WTC11 (cell line): ENCODE results near the gene ATOX1.

Experiments used
- ATF2 ChIP-seq: sonication (generic); formaldehyde crosslinking; IDR thresholded peaks from 2 replicates; pipeline ENCODE4 v1.8.1; 2022; ENCODE audit warnings: low read depth, missing genetic modification reagents, borderline replicate concordance
- ATF3 ChIP-seq: sonication (generic); formaldehyde crosslinking; conservative IDR thresholded peaks from 2 replicates; pipeline ENCODE4 v1.8.1; 2022; ENCODE audit warnings: mild to moderate bottlenecking, missing genetic modification reagents
- CREB1 ChIP-seq: sonication (generic); formaldehyde crosslinking; IDR thresholded peaks from 2 replicates; pipeline ENCODE4 v1.8.0; 2023; ENCODE audit warnings: mild to moderate bottlenecking, missing genetic modification reagents
- ESRRA ChIP-seq: sonication (generic); formaldehyde crosslinking; IDR thresholded peaks from 2 replicates; pipeline ENCODE4 v1.8.1; 2022; ENCODE audit warnings: mild to moderate bottlenecking, missing genetic modification reagents, borderline replicate concordance
- FOXJ3 ChIP-seq: sonication (generic); formaldehyde crosslinking; IDR thresholded peaks from 2 replicates; pipeline ENCODE4 v1.9.0; 2021; ENCODE audit warnings: missing genetic modification reagents, mild to moderate bottlenecking, borderline replicate concordance
- MXD4 ChIP-seq: fragments of 250-450 bp; sonication (Bioruptor Pico); IDR thresholded peaks from 2 replicates; pipeline ENCODE4 v1.8.0; 2021; ENCODE audit warnings: mild to moderate bottlenecking, moderate library complexity, borderline replicate concordance
- TF ChIP-seq, protein P1 (sequence below): fragments of 200-600 bp; IDR thresholded peaks from 2 replicates; pipeline ENCODE4 v1.8.0; 2022; ENCODE audit warnings: antibody characterized with exemption
- TF ChIP-seq, protein P2 (sequence below): sonication (generic); formaldehyde crosslinking; IDR thresholded peaks from 2 replicates; pipeline ENCODE4 v1.8.0; 2022; ENCODE audit warnings: mild to moderate bottlenecking, missing genetic modification reagents

- TF ChIP-seq, protein P1, sequence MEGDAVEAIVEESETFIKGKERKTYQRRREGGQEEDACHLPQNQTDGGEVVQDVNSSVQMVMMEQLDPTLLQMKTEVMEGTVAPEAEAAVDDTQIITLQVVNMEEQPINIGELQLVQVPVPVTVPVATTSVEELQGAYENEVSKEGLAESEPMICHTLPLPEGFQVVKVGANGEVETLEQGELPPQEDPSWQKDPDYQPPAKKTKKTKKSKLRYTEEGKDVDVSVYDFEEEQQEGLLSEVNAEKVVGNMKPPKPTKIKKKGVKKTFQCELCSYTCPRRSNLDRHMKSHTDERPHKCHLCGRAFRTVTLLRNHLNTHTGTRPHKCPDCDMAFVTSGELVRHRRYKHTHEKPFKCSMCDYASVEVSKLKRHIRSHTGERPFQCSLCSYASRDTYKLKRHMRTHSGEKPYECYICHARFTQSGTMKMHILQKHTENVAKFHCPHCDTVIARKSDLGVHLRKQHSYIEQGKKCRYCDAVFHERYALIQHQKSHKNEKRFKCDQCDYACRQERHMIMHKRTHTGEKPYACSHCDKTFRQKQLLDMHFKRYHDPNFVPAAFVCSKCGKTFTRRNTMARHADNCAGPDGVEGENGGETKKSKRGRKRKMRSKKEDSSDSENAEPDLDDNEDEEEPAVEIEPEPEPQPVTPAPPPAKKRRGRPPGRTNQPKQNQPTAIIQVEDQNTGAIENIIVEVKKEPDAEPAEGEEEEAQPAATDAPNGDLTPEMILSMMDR: no peak
- TF ChIP-seq ATF2 (CRISPR knock-in tag) (no peak), FOXJ3 (CRISPR knock-in tag) (no peak), ATF3 (CRISPR knock-in tag) (no peak), ESRRA (CRISPR knock-in tag) (no peak), MXD4 (CRISPR knock-in tag) (no peak), CREB1 (CRISPR knock-in tag) (no peak)
- TF ChIP-seq, protein P2, sequence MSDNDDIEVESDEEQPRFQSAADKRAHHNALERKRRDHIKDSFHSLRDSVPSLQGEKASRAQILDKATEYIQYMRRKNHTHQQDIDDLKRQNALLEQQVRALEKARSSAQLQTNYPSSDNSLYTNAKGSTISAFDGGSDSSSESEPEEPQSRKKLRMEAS: no peak
Observed at GRCh38 chr5:151779531-151780125, 21.2 kb upstream of the ATOX1 start.
